HepG2 (cell line): Measurements from ENCODE around the gene RBM12. TPM values are rescaled to one million over a fixed set of nuclear protein-coding genes. Genes with fewer than 3 reads are reported as not detected.

Experiments
- DR1 ChIP-seq: sonication (generic); formaldehyde crosslinking; IDR thresholded peaks from 2 replicates; pipeline ENCODE4 v1.8.0; 2021; ENCODE audit warnings: mild to moderate bottlenecking, missing genetic modification reagents, inconsistent platforms
- HOXA3 ChIP-seq: sonication (generic); formaldehyde crosslinking; IDR thresholded peaks from 2 replicates; pipeline ENCODE4 v1.5.0; 2020; ENCODE audit warnings: missing genetic modification reagents
- MTA3 ChIP-seq: sonication (generic); formaldehyde crosslinking; IDR thresholded peaks from 2 replicates; pipeline ENCODE4 v1.4.0; 2020; ENCODE audit warnings: missing genetic modification reagents
- PHF5A ChIP-seq: IDR thresholded peaks from one replicate; pipeline ENCODE4 v1.6.1; 2018; ENCODE audit warnings: low read depth, missing genetic modification reagents; ENCODE audit not compliant: unreplicated experiment
- PHF8 ChIP-seq: sonication (generic); formaldehyde crosslinking; IDR thresholded peaks from 2 replicates; pipeline ENCODE4 v1.5.0; 2020; ENCODE audit warnings: missing genetic modification reagents
- RBAK ChIP-seq: sonication (generic); formaldehyde crosslinking; IDR thresholded peaks from 2 replicates; pipeline ENCODE4 v1.5.1; 2020; ENCODE audit warnings: mild to moderate bottlenecking, missing genetic modification reagents
- TOPORS ChIP-seq: sonication (generic); formaldehyde crosslinking; IDR thresholded peaks from 2 replicates; pipeline ENCODE4 v1.8.0; 2023; ENCODE audit warnings: mild to moderate bottlenecking, missing genetic modification reagents
- ZFAT ChIP-seq: sonication (generic); formaldehyde crosslinking; conservative IDR thresholded peaks from 2 replicates; pipeline ENCODE4 v1.8.1; 2023; ENCODE audit warnings: missing genetic modification reagents, inconsistent platforms
- ZFP36L1 ChIP-seq: sonication (generic); formaldehyde crosslinking; IDR thresholded peaks from 2 replicates; pipeline ENCODE4 v1.8.0; 2022; ENCODE audit warnings: mild to moderate bottlenecking, missing genetic modification reagents, moderate library complexity
- ZNF558 ChIP-seq: sonication (generic); formaldehyde crosslinking; IDR thresholded peaks from 2 replicates; pipeline ENCODE4 v1.9.0; 2022; ENCODE audit warnings: mild to moderate bottlenecking, missing genetic modification reagents, borderline replicate concordance
- polyA plus RNA-seq, 8 experiments: library from polyadenylated mRNA; depleted of rRNA in 3 of 8; stranded (reverse) in 7 of 8; unstranded in 1 of 8; fragments of >200 nt; fragmentation: Illumina TruSeq in 4 of 8; extraction: Trizol in 4 of 8; gene quantifications; 2 replicates each; pipeline versions ENCODE4 v1.2.1 to v1.2.3, GENCODE V29; 2011 to 2016; ENCODE audit warnings: low read depth in 4 of 8, missing spikeins in 1 of 8, mixed read lengths in 1 of 8; ENCODE audit not compliant: insufficient read depth in 1 of 8
- total RNA-seq, 5 experiments: library from RNA; depleted of rRNA; stranded (reverse); fragments of >200 nt; fragmentation: Illumina TruSeq; extraction: Trizol; gene quantifications; 2 replicates each; pipeline ENCODE4 v1.2.3, GENCODE V29; 2016; ENCODE audit warnings: low read depth in 1 of 5
- TF ChIP-seq, protein P1 (sequence below): IDR thresholded peaks from 2 replicates; pipeline ENCODE4 v1.6.1; 2012; ENCODE audit warnings: inconsistent platforms
- TF ChIP-seq, protein P2 (sequence below): sonication (generic); formaldehyde crosslinking; IDR thresholded peaks from 2 replicates; pipeline ENCODE4 v1.5.1; 2020; ENCODE audit warnings: mild to moderate bottlenecking, missing genetic modification reagents, moderate library complexity
- TF ChIP-seq, protein P3 (sequence below): sonication (generic); formaldehyde crosslinking; IDR thresholded peaks from 2 replicates; pipeline ENCODE4 v1.4.0; 2020; ENCODE audit warnings: mild to moderate bottlenecking, missing genetic modification reagents, borderline replicate concordance
- TF ChIP-seq, protein P4 (sequence below): IDR thresholded peaks from 2 replicates; pipeline ENCODE4 v1.6.1; 2016; ENCODE audit warnings: missing compliant biosample characterization, missing genetic modification reagents, borderline replicate concordance
- TF ChIP-seq, protein P5 (sequence below): sonication (generic); formaldehyde crosslinking; IDR thresholded peaks from 2 replicates; pipeline ENCODE4 v1.8.0; 2023; ENCODE audit warnings: mild to moderate bottlenecking, missing genetic modification reagents

Gene RBM12
- total and polyA plus RNA-seq, 2 of the 13 experiments (the other 11 are each of a cell fraction or from before 2014, with no cell fraction given): 97.9 to 104 TPM

DNA sequence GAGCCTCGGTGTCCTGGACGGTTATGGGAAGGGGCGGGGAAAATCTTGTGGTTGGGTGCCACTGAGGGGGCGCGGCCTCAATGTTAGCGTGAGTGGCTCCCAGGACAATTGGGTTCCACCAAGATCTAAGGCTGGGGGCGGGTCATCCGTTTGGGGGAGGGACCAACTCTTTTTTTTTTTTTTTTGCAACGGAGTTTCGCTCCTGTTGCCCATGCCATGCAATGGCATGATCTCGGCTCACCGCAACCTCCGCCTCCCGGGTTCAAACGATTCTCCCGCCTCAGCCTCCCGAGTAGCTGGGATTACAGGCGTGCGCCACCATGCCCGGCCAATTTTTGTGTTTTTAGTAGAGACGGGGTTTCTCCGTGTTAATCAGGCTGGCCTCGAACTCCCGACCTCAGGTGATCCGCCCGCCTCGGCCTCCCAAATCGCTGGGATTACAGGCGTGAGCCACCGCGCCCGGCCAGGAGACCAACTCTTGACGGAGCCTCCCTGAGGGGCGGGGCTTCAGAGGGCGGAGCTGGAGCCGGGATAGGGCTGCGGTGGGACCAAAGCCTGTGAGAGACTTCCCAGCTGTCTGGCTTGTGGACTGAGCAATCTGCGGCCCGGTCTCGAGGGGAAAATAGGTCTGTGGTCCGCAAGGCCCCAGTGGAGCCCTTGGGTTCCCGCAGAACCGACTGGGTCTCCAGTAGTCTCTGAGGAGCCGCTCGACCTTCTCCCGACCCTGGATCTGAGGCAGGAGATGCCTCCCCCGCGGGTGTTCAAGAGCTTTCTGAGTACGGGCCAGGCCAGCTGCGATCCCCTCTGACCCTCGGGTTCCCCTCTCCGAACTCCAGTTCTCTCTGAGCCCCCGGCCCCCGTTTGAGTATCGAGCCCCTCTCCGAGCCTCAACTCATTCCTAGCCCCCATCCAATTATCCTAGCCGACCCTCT lies 48.0 kb downstream of the RBM12 start (continued):
- TF ChIP-seq TOPORS (CRISPR knock-in tag): no peak
- no peak for TF ChIP-seq ZFP36L1 (CRISPR knock-in tag)
- no peak; the same call in 1 of the 2 replicates for TF ChIP-seq DR1
- TF ChIP-seq, protein P1, sequence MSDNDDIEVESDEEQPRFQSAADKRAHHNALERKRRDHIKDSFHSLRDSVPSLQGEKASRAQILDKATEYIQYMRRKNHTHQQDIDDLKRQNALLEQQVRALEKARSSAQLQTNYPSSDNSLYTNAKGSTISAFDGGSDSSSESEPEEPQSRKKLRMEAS: 0 out of 2 replicates have a peak, but pooled peaks have one; percentile 70
- TF ChIP-seq RBAK (CRISPR knock-in tag): no peak
- TF ChIP-seq, protein P2, sequence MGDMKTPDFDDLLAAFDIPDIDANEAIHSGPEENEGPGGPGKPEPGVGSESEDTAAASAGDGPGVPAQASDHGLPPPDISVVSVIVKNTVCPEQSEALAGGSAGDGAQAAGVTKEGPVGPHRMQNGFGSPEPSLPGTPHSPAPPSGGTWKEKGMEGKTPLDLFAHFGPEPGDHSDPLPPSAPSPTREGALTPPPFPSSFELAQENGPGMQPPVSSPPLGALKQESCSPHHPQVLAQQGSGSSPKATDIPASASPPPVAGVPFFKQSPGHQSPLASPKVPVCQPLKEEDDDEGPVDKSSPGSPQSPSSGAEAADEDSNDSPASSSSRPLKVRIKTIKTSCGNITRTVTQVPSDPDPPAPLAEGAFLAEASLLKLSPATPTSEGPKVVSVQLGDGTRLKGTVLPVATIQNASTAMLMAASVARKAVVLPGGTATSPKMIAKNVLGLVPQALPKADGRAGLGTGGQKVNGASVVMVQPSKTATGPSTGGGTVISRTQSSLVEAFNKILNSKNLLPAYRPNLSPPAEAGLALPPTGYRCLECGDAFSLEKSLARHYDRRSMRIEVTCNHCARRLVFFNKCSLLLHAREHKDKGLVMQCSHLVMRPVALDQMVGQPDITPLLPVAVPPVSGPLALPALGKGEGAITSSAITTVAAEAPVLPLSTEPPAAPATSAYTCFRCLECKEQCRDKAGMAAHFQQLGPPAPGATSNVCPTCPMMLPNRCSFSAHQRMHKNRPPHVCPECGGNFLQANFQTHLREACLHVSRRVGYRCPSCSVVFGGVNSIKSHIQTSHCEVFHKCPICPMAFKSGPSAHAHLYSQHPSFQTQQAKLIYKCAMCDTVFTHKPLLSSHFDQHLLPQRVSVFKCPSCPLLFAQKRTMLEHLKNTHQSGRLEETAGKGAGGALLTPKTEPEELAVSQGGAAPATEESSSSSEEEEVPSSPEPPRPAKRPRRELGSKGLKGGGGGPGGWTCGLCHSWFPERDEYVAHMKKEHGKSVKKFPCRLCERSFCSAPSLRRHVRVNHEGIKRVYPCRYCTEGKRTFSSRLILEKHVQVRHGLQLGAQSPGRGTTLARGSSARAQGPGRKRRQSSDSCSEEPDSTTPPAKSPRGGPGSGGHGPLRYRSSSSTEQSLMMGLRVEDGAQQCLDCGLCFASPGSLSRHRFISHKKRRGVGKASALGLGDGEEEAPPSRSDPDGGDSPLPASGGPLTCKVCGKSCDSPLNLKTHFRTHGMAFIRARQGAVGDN (CRISPR knock-in tag): no peak; the same call in 1 of the 2 replicates
- no peak for TF ChIP-seq MTA3 (CRISPR knock-in tag)
- TF ChIP-seq, protein P3, sequence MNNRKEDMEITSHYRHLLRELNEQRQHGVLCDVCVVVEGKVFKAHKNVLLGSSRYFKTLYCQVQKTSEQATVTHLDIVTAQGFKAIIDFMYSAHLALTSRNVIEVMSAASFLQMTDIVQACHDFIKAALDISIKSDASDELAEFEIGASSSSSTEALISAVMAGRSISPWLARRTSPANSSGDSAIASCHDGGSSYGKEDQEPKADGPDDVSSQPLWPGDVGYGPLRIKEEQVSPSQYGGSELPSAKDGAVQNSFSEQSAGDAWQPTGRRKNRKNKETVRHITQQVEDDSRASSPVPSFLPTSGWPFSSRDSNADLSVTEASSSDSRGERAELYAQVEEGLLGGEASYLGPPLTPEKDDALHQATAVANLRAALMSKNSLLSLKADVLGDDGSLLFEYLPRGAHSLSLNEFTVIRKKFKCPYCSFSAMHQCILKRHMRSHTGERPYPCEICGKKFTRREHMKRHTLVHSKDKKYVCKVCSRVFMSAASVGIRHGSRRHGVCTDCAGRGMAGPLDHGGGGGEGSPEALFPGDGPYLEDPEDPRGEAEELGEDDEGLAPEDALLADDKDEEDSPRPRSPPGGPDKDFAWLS (CRISPR knock-in tag): no peak
- TF ChIP-seq, protein P4, sequence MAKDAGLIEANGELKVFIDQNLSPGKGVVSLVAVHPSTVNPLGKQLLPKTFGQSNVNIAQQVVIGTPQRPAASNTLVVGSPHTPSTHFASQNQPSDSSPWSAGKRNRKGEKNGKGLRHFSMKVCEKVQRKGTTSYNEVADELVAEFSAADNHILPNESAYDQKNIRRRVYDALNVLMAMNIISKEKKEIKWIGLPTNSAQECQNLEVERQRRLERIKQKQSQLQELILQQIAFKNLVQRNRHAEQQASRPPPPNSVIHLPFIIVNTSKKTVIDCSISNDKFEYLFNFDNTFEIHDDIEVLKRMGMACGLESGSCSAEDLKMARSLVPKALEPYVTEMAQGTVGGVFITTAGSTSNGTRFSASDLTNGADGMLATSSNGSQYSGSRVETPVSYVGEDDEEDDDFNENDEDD (CRISPR knock-in tag): peak; percentile 59
- no peak; the same call in none of the 2 replicates for TF ChIP-seq PHF8 (CRISPR knock-in tag)
- TF ChIP-seq, protein P5, sequence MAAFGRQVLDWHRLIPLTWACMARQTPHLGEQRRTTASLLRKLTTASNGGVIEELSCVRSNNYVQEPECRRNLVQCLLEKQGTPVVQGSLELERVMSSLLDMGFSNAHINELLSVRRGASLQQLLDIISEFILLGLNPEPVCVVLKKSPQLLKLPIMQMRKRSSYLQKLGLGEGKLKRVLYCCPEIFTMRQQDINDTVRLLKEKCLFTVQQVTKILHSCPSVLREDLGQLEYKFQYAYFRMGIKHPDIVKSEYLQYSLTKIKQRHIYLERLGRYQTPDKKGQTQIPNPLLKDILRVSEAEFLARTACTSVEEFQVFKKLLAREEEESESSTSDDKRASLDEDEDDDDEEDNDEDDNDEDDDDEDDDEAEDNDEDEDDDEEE (CRISPR knock-in tag): peak; percentile 88
- TF ChIP-seq HOXA3 (CRISPR knock-in tag): peak; percentile 72; the same call in 1 of the 2 replicates
- no peak; the same call in 1 of the 2 replicates for TF ChIP-seq ZFAT (CRISPR knock-in tag)
- TF ChIP-seq PHF5A (CRISPR knock-in tag): peak; percentile 69
- 0 out of 2 replicates have a peak, but pooled peaks have one; percentile 5 for TF ChIP-seq ZNF558 (CRISPR knock-in tag)
